ENCODE data around the gene C2orf81.

DNA sequence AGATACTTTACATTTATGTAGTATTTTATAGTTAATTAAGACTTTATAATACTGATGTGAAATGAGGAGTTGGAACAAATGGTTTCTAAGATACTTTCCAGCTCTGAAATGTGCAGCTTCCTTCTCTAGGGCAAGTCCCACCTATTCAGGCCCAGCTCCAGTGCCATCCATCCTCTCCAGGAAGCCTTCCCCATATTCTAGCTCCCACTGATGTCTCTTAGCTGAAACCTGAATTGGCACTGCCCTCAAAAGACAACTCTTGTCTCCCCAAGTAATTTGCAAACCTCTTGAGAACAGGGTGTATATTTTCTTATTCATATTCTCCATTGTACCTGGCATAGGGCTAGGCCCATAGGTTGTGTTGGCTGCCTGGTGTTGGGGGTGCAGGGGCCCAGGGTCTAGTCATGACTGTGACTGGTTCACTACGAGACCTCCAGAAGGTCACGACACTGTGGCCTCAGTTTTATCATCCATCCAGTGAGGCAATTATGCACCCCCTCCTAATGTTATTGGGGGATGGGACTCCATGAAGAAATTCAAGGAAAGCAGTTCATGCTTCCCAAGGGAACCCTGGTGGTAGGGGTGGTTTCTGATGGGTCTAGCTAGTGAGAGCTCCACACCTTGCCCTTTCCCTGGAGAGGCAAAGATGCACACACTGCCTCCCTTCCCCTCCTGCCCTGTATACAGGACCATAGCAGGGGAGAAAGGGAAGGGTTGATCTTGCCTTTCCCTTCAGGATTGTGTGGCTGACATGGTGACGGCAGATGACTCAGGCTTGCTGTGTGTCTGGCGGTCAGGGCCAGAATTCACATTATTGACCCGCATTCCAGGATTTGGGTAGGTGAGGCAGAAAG lies 2.9 kb upstream of the C2orf81 start:
- TF ChIP-seq, protein P1, sequence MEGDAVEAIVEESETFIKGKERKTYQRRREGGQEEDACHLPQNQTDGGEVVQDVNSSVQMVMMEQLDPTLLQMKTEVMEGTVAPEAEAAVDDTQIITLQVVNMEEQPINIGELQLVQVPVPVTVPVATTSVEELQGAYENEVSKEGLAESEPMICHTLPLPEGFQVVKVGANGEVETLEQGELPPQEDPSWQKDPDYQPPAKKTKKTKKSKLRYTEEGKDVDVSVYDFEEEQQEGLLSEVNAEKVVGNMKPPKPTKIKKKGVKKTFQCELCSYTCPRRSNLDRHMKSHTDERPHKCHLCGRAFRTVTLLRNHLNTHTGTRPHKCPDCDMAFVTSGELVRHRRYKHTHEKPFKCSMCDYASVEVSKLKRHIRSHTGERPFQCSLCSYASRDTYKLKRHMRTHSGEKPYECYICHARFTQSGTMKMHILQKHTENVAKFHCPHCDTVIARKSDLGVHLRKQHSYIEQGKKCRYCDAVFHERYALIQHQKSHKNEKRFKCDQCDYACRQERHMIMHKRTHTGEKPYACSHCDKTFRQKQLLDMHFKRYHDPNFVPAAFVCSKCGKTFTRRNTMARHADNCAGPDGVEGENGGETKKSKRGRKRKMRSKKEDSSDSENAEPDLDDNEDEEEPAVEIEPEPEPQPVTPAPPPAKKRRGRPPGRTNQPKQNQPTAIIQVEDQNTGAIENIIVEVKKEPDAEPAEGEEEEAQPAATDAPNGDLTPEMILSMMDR (IDR thresholded peaks at IDR 0.05; ENCODE audit: low read depth, low read length, missing input control): no peak
- TF ChIP-seq TAF1 (conservative IDR thresholded peaks at IDR 0.05) (no peak), YY1 (IDR thresholded peaks at IDR 0.05) (no peak), JUND (IDR thresholded peaks at IDR 0.05) (no peak), GABPA (IDR thresholded peaks at IDR 0.05 in 1 of 2, conservative IDR thresholded peaks at IDR 0.05 in 1 of 2) (no peak), EGR1 (IDR thresholded peaks at IDR 0.05; ENCODE audit: low read depth in 2 of 2) (no peak)
- TF ChIP-seq, protein P2, sequence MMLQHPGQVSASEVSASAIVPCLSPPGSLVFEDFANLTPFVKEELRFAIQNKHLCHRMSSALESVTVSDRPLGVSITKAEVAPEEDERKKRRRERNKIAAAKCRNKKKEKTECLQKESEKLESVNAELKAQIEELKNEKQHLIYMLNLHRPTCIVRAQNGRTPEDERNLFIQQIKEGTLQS (IDR thresholded peaks at IDR 0.05): no peak
- TF ChIP-seq, protein P3, sequence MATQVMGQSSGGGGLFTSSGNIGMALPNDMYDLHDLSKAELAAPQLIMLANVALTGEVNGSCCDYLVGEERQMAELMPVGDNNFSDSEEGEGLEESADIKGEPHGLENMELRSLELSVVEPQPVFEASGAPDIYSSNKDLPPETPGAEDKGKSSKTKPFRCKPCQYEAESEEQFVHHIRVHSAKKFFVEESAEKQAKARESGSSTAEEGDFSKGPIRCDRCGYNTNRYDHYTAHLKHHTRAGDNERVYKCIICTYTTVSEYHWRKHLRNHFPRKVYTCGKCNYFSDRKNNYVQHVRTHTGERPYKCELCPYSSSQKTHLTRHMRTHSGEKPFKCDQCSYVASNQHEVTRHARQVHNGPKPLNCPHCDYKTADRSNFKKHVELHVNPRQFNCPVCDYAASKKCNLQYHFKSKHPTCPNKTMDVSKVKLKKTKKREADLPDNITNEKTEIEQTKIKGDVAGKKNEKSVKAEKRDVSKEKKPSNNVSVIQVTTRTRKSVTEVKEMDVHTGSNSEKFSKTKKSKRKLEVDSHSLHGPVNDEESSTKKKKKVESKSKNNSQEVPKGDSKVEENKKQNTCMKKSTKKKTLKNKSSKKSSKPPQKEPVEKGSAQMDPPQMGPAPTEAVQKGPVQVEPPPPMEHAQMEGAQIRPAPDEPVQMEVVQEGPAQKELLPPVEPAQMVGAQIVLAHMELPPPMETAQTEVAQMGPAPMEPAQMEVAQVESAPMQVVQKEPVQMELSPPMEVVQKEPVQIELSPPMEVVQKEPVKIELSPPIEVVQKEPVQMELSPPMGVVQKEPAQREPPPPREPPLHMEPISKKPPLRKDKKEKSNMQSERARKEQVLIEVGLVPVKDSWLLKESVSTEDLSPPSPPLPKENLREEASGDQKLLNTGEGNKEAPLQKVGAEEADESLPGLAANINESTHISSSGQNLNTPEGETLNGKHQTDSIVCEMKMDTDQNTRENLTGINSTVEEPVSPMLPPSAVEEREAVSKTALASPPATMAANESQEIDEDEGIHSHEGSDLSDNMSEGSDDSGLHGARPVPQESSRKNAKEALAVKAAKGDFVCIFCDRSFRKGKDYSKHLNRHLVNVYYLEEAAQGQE (IDR thresholded peaks at IDR 0.05): no peak

Measured in liver (tissue), 3 donors.